ENCODE data around the gene NCKAP5.

GRCh38 chr2:132998221-132998620, 570.0 kb downstream of the NCKAP5 start:
- TF ChIP-seq YY1 (IDR thresholded peaks at IDR 0.05): no peak
- TF ChIP-seq CTCF (IDR thresholded peaks at IDR 0.05; ENCODE audit: low read depth, low read length, missing input control): no peak
- TF ChIP-seq SP1 (IDR thresholded peaks at IDR 0.05): no peak
- no peak for TF ChIP-seq MAX (IDR thresholded peaks at IDR 0.05)
- no peak for TF ChIP-seq EGR1 (IDR thresholded peaks at IDR 0.05; ENCODE audit: low read depth in 2 of 2)
- TF ChIP-seq ATF3 (IDR thresholded peaks at IDR 0.05): no peak
- TF ChIP-seq TAF1 (conservative IDR thresholded peaks at IDR 0.05): no peak
- TF ChIP-seq RAD21 (IDR thresholded peaks at IDR 0.05): no peak
- TF ChIP-seq ZBTB33 (IDR thresholded peaks at IDR 0.05): no peak
- no peak for TF ChIP-seq RXRA (IDR thresholded peaks at IDR 0.05)
- no peak for TF ChIP-seq FOXA1 (IDR thresholded peaks at IDR 0.05)
- no peak for TF ChIP-seq GABPA (IDR thresholded peaks at IDR 0.05 in 1 of 2, conservative IDR thresholded peaks at IDR 0.05 in 1 of 2)
- TF ChIP-seq REST (IDR thresholded peaks at IDR 0.05): no peak
